GM19467 (cell line): ENCODE measurements around the gene PAEP.

Experiments used
- ATAC-seq: cut with Tn5 transposase; IDR thresholded peaks from one replicate; pipeline ENCODE4 v1.9.1; 2021; ENCODE audit warnings: mild to moderate bottlenecking, moderate library complexity; ENCODE audit not compliant: unreplicated experiment

PAEP gene

GRCh38 chr9:135612981-135613910 is 51.7 kb downstream of the PAEP start:
- no peak for ATAC-seq

- ATAC-seq = no peak
Observed at GRCh38 chr9:135613946-135614805, 52.6 kb downstream of the PAEP start.

- ATAC-seq = no peak
Observed at GRCh38 chr9:135614821-135615665, 53.5 kb downstream of the PAEP start.

DNA sequence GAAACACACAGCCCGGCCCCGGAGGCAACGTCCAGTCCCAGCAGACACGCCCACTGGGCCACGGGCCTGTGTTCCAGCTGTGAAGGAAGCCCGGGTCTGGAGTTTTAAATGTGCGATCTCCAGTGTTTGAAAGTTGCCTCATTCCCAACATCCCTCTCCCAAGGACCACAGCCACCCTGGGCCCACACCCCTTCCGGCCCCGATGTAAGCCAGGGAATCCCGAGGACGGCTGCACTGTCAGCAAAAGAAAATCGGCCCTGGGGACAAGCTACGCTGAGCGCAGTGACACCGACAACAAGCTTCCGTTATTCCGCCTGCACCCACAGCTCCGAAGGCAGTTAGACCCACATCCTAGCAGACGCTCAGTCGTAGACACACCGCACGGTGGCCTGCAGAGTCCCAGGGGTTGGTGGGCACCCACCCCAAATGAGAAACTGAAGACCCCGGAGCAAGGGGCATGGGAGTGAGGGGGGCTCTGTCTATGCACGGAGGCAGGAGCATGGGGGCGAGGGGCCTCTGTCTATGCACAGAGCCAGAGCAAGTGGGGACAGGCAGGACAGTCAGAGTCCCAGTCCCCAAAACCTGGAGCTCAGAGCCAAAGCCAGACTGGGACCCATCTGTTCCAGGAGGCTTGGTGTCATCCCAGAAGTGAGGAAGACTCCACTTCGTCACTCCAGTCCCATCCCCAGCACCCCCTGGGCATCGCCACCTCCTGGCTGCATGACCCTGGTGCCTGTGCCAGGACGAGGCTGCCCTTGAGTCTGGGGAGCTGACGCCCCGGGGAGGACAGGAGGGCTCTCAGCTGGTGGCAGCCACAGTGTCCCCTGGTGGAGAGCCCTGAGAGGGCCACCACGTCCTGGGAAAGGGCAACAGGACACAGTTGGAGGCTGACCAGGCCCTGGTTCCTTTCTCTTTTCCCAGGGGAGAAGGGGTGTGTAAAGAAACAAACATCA is 54.4 kb downstream of the PAEP start:
- ATAC-seq = no peak
